Common myeloid progenitor, CD34-positive (primary cell): ENCODE results near the gene GSTT4.
"Not testable (repeated sequence)": the region's sequence is repeated elsewhere in the genome, so short reads cannot be mapped to it uniquely, and the experiment has no call there.

ENCODE experiments used
- CTCF ChIA-PET: fragments of 350-600 bp; sonication (Branson Sonifier 250); formaldehyde crosslinking; loops from one replicate; lab custom pipeline; 2021; ENCODE audit warnings: antibody characterized with exemption; lab: Charles Lee
- POLR2A ChIA-PET: fragments of 350-600 bp; sonication (Branson Sonifier 250); formaldehyde crosslinking; loops from one replicate; lab custom pipeline; 2021; ENCODE audit warnings: antibody characterized with exemption; lab: Charles Lee
- DNase-seq, 3 donors: peaks; one replicate each; pipeline versions ENCODE4 v3.0.0 to v3.0.0-alpha.2; 2013
- H3K27ac ChIP-seq, 2 experiments: 1 replicate in 1 of 2; 2 replicates in 1 of 2; pipeline ENCODE4 v1.7.0; 2013; ENCODE audit warnings: inconsistent platforms in 2 of 2, low read length in 2 of 2, mild to moderate bottlenecking in 2 of 2, low read depth in 1 of 2, moderate library complexity in 1 of 2; ENCODE audit not compliant: severe bottlenecking in 2 of 2, insufficient read depth in 1 of 2, poor library complexity in 1 of 2
- H3K27me3 ChIP-seq, 5 experiments: replicated peaks in 2 of 5; 1 replicate in 3 of 5; 2 replicates in 2 of 5; pipeline versions ENCODE4 v1.6.1 to v1.7.0; 2013; ENCODE audit warnings: low read length in 4 of 5, mild to moderate bottlenecking in 2 of 5, moderate library complexity in 2 of 5, inconsistent platforms in 1 of 5; ENCODE audit not compliant: insufficient read depth in 5 of 5, control insufficient read depth in 4 of 5
- H3K36me3 ChIP-seq, 4 experiments: 1 replicate in 2 of 4; 2 replicates in 2 of 4; pipeline versions ENCODE4 v1.6.1 to v1.7.0; 2013; ENCODE audit warnings: low read length in 3 of 4, control low read depth in 1 of 4, mild to moderate bottlenecking in 1 of 4; ENCODE audit not compliant: control insufficient read depth in 4 of 4, insufficient read depth in 4 of 4
- H3K4me1 ChIP-seq, 4 experiments: 1 replicate in 3 of 4; 2 replicates in 1 of 4; pipeline versions ENCODE4 v1.6.1 to v1.7.1; 2013; ENCODE audit warnings: low read length in 3 of 4, mild to moderate bottlenecking in 3 of 4, control low read depth in 1 of 4, inconsistent platforms in 1 of 4, moderate library complexity in 1 of 4; ENCODE audit not compliant: control insufficient read depth in 4 of 4, insufficient read depth in 4 of 4; ENCODE audit errors: control extremely low read depth in 1 of 4
- H3K4me3 ChIP-seq, 7 experiments: 1 replicate in 4 of 7; 2 replicates in 3 of 7; pipeline versions ENCODE4 v1.5.1 to v1.7.0; 2013; ENCODE audit warnings: mild to moderate bottlenecking in 7 of 7, low read length in 6 of 7, moderate library complexity in 6 of 7, inconsistent platforms in 2 of 7, low read depth in 2 of 7, control low read depth in 1 of 7; ENCODE audit not compliant: insufficient read depth in 4 of 7, control insufficient read depth in 1 of 7; ENCODE audit errors: extremely low read depth in 1 of 7
- H3K9me3 ChIP-seq, 5 experiments: 1 replicate in 4 of 5; 2 replicates in 1 of 5; pipeline versions ENCODE4 v1.6.1 to v1.7.1; 2013; ENCODE audit warnings: low read length in 4 of 5, mild to moderate bottlenecking in 2 of 5, inconsistent platforms in 1 of 5, low read depth in 1 of 5, moderate library complexity in 1 of 5; ENCODE audit not compliant: control insufficient read depth in 4 of 5, insufficient read depth in 2 of 5; ENCODE audit errors: control extremely low read depth in 1 of 5
- WGBS: methylation state at CpG from one replicate; pipeline ENCODE4 v1.1.5; 2013; ENCODE audit not compliant: insufficient coverage; 5-methylcytosine and 5-hydroxymethylcytosine counted together

The GSTT4 gene

GRCh38 chr22:24046024-24046423, 40.8 kb upstream of the GSTT4 start:
- Histone ChIP-seq H3K4me1 (no peaks in the 10 kb centered on the region), H3K27me3 (no peaks in the 10 kb centered on the region), H3K4me3 (no peak overlapping the region), H3K9me3 (no peaks in the 10 kb centered on the region), H3K27ac (no peak overlapping the region), H3K36me3 (peaks cover 31 to 81% (median 60%) of the 10 kb centered on the region in 4 experiments)
- peak in 2 of 3 donors; percentile 32 to 38 for DNase-seq
- CTCF ChIA-PET: interaction anchor here (1.0 to 1.8 kb wide), 3 partner anchors 10 to 145 kb away, joined by 3 to 8 read pairs (median 3); no protein-coding TSS in a partner anchor
- POLR2A ChIA-PET: no interaction called here
- WGBS: 80% methylated on average over 2 of the region's 5 CpGs

DNA sequence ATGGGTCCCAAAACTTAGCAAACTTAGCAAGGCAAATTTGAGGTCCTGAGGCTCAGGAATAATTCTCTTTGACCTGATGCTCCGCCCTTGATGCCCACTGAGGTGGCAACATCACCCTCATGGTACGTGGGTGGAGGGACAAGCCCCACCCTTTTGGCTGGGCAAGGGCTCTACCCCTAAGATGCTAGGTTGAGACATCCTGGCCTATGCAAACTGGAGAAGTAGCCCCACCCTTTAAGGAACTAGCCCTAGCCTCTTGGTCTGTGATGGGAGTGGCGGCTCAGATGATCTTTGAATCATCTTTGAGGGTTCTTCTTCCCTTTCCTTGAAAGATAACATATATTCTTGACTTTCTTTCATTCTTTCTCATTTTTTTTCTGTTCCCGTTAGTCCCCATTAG, 38.7 kb upstream of the GSTT4 start:
- CTCF ChIA-PET: no interaction called here
- peaks cover 19 to 81% (median 59%) of the 10 kb centered on the region in 4 experiments for H3K36me3 ChIP-seq

DNA sequence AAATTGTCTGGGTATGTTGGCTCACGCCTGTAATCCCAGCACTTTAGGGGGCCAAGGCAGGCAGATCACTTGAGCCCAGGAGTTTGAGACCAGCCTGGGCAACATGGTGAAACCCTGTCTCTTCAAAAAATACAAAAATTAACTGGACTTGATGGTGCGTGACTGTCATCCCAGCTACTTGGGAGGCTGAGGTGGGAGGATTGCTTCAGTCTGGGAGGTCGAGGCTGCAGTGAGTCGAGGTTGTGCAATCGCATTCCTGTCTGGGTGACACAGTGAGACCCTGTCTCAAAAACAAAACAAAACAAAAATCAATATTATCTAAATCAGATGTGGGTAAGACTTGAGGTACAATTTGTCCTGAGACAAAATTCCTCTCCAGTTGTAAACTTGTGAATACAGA, 38.2 kb upstream of the GSTT4 start:
- H3K27me3 ChIP-seq, POLR2A ChIA-PET, CTCF ChIA-PET, H3K4me1 ChIP-seq, H3K27ac ChIP-seq, H3K4me3 ChIP-seq, H3K9me3 ChIP-seq, DNase-seq: not testable (repeated sequence)
- 100% methylated on average over 2 of the region's 5 CpGs for WGBS
- peaks cover 18 to 81% (median 58%) of the 10 kb centered on the region in 4 experiments for H3K36me3 ChIP-seq

More for the DNA sequence above, 38.7 kb upstream of the GSTT4 start:
- no peak overlapping the region for H3K4me3 ChIP-seq
- 83% methylated on average over 4 of the region's 4 CpGs for WGBS
- POLR2A ChIA-PET: no interaction called here
- no peak for DNase-seq
- H3K9me3 ChIP-seq: no peaks in the 10 kb centered on the region
- no peak overlapping the region for H3K27ac ChIP-seq
- no peaks in the 10 kb centered on the region for H3K27me3 ChIP-seq
- H3K4me1 ChIP-seq: no peaks in the 10 kb centered on the region

DNA sequence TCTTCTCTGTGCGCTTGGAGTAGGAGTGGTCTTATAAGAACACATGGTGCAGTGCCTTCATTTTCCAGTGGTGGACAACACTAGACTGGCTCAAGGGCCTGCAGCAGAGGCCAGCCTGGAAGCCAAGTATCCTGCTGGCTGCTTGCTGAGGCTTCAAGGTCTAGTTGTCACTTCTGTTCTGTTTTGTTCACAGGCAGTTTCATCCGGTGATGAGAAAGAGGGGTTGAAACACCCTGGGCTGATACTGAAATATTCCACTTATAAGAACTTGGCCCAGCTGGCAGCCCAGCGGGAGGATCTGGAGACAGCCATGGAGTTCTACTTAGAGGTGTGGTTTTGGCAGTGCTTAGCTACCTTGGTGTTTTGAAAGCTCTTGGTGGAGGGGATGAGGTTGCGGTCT, 35.7 kb upstream of the GSTT4 start:
- CTCF ChIA-PET: interaction anchor here (1.1 kb wide), 1 partner anchor 149 kb away, joined by 3 read pairs; no protein-coding TSS in a partner anchor
- H3K4me3 ChIP-seq: no peak overlapping the region
- no peaks in the 10 kb centered on the region for H3K9me3 ChIP-seq
- peaks cover 12 to 78% (median 64%) of the 10 kb centered on the region in 4 experiments for H3K36me3 ChIP-seq
- DNase-seq: no peak
- POLR2A ChIA-PET: no interaction called here
- H3K27me3 ChIP-seq: no peaks in the 10 kb centered on the region
- 92% methylated on average over 3 of the region's 4 CpGs for WGBS
- no peak overlapping the region for H3K27ac ChIP-seq
- no peaks in the 10 kb centered on the region for H3K4me1 ChIP-seq

- no peak overlapping the region for H3K4me3 ChIP-seq
- H3K4me1 ChIP-seq: no peaks in the 10 kb centered on the region
- peaks cover 10 to 74% (median 61%) of the 10 kb centered on the region in 4 experiments for H3K36me3 ChIP-seq
- no peak for DNase-seq
- no peaks in the 10 kb centered on the region for H3K9me3 ChIP-seq
- H3K27me3 ChIP-seq: no peaks in the 10 kb centered on the region
- WGBS: 98% methylated on average over 4 of the region's 6 CpGs
- ChIA-PET POLR2A (no interaction called here), CTCF (interaction anchor here (1.5 kb wide), 1 partner anchor 192 kb away, joined by 3 read pairs; no protein-coding TSS in a partner anchor)
- no peak overlapping the region for H3K27ac ChIP-seq
Measured at GRCh38 chr22:24039046-24039445, 33.8 kb upstream of the GSTT4 start.

DNA sequence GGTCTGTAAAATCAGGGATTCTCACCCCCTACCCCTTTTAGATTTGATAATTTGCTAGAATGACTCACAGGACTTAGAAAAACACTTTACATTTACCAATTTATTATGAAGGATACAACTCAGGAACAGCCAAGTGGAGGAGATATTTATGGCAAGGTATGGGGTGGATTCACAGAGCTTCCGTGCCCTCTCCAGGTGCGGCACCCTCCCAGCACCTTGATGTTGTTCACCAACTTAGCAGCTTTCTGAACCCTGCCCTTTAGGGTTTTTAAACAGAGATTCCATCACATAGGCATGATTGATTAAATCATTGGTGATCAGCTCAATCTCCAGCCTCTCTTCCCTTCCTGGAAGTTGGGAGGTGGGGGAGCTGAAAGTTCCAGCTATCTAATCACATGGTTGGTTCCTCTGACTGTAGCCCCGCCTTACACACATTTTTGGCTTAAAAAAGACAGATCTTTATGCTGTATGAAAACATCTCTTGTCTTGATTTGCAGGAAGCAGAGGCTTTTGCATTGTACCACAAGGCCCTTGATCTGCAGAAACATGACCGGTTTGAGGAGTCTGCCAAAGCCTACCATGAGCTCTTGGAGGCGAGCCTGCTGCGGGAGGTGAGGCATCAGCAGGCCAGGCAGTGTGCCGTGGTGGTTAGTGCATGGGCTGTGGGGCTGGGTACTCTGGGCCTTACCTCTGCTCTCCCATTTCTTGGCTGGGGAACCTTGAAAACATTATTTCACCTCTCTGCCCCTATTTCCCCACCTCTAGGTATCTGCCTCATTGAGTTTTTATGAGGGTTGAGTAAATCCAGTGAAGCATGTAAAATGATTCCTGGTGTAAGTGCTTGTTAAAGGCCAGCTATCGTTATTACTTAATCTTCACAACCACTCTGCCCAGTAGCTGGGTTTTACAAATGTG, 32.9 kb upstream of the GSTT4 start:
- no peaks in the 10 kb centered on the region for H3K9me3 ChIP-seq
- H3K27ac ChIP-seq: no peak overlapping the region
- ChIA-PET POLR2A (no interaction called here), CTCF (interaction anchor here (1.5 kb wide), 1 partner anchor 193 kb away, joined by 3 read pairs; no protein-coding TSS in a partner anchor)
- DNase-seq: no peak
- H3K4me3 ChIP-seq: no peak overlapping the region
- H3K27me3 ChIP-seq: no peaks in the 10 kb centered on the region
- 93% methylated on average over 3 of the region's 8 CpGs for WGBS
- peaks cover 10 to 70% (median 59%) of the 10 kb centered on the region in 4 experiments for H3K36me3 ChIP-seq
- peaks cover 0 to 3% (median under 1%) of the 10 kb centered on the region in 4 experiments for H3K4me1 ChIP-seq

- WGBS: 98% methylated on average over 4 of the region's 5 CpGs
- no peaks in the 10 kb centered on the region for H3K27me3 ChIP-seq
- DNase-seq: no peak
- H3K4me1 ChIP-seq: peaks cover 0 to 3% (median 2%) of the 10 kb centered on the region in 4 experiments
- ChIA-PET CTCF (no interaction called here), POLR2A (no interaction called here)
- no peak overlapping the region for H3K27ac ChIP-seq
- no peak overlapping the region for H3K4me3 ChIP-seq
- H3K9me3 ChIP-seq: no peaks in the 10 kb centered on the region
- peaks cover 8 to 47% (median 38%) of the 10 kb centered on the region in 4 experiments for H3K36me3 ChIP-seq
Measured at GRCh38 chr22:24035296-24035695, 30.0 kb upstream of the GSTT4 start.
